GM18519 (cell line): ENCODE measurements around the gene OR2V2.
A peak's percentile ranks its signal among the peaks of the same experiment; 100 is the strongest.

Experiments used
- ATAC-seq: cut with Tn5 transposase; IDR thresholded peaks from one replicate; pipeline ENCODE4 v1.9.1; 2021; ENCODE audit warnings: mild to moderate bottlenecking, moderate library complexity; ENCODE audit not compliant: unreplicated experiment, low FRiP score

The OR2V2 gene

DNA sequence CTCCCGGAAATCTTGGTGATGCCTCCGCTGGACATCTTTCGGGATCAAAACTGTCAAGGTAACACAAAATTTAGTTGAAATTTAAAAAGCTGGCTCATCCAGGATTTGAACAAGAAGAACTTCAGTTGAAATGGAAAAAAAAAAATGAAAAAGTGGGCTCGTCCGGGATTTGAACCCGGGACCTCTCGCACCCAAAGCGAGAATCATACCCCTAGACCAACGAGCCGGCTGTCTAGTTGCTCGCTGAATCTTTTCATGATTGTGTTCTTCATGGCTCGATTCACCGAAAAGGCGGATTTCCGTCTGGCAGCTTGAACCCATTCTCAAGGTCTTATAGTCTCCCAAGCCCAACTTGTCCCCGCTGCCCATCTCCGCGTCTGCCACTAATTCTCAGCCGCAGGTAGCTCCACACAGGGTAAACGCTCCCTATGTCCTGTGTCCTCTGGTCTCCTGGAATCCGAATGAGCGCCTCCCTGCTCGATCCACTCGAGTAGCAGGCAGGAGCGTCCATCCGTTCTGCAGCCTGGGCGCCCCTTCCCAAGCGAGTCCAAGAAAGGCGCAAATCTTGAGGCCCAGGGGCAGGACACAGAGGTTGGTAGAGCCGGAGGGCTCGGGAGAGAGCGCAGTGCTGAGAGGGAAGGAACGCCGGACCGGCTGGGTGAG is 41.4 kb downstream of the OR2V2 start:
- no peak for ATAC-seq

GRCh38 chr5:181189363-181189961 is 42.1 kb downstream of the OR2V2 start:
- no peak for ATAC-seq

- ATAC-seq = no peak
These were observed 42.8 kb downstream of the OR2V2 start for GRCh38 chr5:181189962-181190710.

DNA sequence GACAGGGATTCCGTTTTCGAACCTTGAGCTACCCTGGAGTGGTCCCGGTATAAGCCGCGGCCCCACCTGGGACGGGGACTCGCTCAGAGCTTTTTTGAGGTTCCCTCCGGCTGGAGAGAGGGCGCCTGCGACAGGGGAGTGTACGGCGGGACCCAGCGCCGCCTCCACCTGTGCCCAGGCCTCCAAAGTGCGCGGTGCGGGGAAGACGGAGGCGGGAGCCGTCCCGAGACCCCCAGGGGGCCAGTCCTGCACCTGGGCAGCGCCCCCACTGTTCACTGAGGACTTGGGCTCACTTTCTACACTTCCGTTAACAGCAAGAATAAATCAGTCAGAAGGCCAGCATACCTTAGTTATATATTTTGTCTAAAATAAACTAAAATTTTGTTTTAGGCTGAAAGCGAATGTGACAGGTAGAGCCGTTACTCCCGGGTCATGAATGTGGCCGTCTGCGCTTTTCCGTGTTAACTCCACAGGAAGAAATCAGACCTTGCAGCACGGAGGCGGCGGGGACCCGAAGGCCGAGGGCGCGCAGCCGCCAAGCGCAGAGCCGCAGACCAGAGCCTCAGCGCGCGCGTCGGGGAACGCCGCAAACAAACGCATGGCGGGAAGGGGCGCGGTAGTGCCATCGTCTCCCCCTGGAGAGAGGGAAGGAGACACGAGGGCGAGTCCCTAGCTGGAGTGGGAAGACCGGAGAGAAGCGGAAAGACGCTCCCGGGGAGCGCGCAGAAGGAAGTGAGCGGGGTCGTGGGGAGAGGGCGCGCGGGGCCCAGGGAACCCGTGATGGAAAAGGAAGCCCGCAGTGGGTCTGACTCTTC is 43.5 kb downstream of the OR2V2 start:
- ATAC-seq = peak; percentile 1

DNA sequence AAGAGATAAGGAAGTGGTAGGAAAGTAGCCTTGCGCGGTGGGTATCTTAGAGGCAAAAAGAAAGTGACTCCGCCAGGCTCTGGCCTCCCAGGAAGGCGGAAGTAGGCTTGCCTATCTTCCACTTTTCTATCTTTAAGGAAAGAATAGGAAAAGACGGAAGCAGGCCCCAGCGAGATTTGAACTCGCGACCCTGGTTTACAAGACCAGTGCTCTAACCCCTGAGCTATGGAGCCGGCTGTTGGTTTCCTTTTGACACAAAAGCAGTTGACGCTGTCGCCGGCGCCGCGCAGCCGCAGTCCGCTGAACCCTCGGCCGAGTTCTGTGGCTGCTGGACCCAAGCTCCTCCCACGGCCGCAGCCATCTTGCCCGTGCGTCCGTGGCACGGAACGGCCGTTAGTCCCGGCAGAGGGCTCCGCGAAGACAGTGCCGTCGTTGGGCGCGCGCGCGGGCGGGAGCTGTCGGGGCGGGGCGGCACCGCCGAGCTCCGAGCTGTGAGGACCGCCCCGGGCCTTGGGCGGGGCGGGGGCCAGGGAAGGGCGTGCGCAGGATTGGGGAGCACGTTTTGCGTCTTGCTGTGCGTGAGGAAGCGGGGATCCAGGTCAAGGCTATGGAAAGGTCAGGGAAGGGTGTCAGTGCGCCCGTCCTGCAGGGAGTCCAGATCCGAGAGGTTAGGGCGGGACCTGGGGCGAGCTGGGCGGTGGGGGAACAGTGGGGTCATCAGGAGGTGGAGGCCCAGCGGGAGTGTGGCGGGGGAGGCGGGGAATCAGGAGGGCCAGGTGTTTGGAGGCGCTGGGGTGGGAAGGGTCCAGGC is 44.3 kb downstream of the OR2V2 start:
- ATAC-seq = peak; percentile 42

GRCh38 chr5:181192337-181193046 is 45.1 kb downstream of the OR2V2 start:
- ATAC-seq = no peak

GRCh38 chr5:181193656-181194055 is 46.3 kb downstream of the OR2V2 start:
- ATAC-seq = no peak

- ATAC-seq = no peak
These were observed 47.3 kb downstream of the OR2V2 start for GRCh38 chr5:181194489-181195248.

DNA sequence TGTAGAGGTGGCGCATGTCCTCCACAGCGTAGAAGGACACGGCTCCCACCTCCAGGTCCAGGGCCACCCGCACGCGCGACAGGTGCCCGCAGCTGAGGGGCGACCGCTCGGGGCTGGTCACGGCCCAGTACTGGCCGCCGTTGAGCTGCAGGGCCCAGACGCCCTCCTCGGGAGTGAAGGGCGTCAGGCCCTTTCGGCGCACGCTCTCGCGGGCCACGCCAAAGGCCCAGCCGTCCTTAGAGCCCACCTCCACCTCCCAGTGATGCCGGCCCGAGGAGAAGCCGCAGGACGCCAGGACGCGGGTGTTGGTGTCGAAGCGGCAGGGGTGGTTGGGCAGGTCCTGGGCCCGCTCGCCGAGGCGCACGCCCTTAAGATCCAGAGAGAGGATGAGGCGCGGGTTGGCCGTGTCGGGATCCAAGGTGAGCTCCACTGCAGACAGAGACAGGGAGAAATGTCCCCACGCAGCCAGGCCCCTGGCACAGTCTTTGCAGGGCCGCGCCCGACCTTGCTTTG is 47.9 kb downstream of the OR2V2 start:
- no peak for ATAC-seq

GRCh38 chr5:181197326-181197951 is 50.1 kb downstream of the OR2V2 start:
- ATAC-seq = no peak

DNA sequence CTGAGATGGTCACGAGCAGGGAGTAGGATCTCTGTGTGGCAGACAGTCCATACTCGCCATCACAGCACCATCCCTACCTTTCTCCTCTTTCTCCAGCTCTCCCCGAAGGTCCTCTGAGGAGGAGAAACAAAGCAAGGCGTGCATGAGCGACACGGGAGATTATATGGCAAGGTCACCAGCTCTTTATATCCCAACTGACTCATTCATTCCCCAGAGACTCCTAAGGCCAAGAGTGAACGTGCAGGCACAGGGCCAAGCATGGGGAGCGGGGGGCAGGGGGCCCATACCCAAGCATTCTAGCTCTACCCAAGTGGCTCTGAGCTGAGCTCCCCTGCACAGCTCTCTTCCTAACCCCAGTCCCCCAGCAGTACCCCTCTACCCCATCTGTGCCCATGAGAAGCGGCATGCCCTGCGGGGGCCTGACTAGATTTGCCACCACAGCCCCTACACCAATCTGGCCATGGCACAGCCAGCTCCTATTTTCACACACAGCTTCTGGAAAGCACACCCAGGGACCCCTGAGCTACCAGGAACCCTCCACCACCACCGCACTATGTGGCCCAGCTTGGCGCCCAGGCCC is 50.8 kb downstream of the OR2V2 start:
- ATAC-seq = no peak

DNA sequence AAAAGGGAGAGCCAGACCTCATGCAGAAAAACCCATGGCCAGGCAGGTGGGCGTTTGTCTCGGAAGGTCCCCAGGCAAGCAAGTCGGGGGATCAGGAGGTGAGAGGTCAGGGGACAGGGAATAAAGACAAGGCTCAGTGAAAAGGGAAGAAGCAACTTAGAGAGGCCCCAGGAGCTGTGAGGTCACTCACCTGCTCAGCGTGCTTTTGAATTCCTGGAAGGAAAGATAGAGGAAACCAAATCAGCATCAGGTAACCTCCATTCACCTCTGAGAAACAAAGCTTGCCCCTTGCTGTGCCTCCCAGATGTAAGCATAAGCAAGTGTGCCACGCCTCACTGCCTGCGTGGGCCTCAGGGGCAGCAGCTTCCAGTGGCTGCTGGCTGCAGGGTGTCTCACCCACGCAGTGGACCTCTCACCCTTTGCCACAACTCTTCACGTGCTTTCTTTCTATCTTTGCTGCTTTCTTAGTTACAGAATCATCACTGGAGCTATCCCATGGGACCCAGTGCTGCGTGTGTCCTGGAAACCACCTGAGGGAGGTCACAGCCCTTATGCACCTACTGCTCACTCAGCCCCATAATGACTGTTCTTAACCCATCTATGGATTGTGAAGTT is 51.6 kb downstream of the OR2V2 start:
- ATAC-seq = peak; percentile 46

DNA sequence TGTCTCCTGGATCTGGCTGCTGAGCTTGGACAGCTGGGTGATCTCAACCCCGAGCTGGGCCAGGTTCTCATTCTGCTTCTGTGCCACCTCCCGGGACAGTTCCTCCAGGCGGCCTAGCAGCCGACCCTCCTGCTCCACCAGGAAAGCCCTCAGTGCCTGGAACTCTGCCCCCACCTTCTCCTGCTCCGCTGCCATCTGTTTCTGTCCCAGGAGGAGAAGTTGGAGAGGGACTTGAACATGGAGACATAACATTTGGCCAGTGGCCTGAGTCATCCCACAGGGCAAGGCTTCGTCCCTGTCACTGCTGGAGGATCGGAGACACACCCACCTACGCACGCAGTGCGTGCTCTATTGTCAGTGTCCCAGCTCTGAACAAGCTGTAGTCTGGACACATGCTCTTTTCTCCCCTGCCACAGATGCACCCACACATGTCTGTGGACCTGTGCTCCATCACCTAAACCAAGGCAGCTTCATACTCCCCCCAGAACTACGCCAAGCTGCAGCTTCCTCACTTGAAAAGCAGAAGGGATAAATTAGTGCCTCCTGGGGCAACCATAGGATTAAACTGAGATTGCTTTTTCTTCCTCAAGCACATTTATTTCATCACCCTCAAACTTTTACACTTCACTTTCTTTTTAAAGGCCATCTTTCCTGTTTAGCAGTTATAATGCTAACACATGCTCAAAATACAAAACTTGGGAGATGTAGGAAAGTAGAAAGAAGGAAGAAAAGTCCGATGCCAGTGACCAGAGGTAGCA is 52.7 kb downstream of the OR2V2 start:
- no peak for ATAC-seq

GRCh38 chr5:181200816-181201215 is 53.4 kb downstream of the OR2V2 start:
- no peak for ATAC-seq

GRCh38 chr5:181203093-181203711 is 55.8 kb downstream of the OR2V2 start:
- no peak for ATAC-seq

DNA sequence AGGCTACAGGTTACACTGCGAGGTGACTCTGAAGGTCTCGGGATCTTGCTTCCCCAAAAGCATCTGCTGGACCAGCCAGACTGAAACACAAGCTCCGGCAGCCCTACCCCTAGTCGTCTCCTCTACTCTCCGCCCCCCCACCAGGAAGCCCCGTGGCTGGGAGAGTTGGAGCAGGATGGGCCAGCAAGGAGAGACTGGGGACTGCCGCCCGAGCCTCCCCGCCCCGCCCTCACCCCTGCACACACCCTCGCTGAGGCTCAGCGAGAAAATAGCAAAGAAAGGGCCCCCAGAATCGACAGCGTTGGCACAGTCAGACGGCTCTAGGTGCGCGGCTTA is 56.4 kb downstream of the OR2V2 start:
- no peak for ATAC-seq
